Measurements from ENCODE around the gene KRT5.

DNA sequence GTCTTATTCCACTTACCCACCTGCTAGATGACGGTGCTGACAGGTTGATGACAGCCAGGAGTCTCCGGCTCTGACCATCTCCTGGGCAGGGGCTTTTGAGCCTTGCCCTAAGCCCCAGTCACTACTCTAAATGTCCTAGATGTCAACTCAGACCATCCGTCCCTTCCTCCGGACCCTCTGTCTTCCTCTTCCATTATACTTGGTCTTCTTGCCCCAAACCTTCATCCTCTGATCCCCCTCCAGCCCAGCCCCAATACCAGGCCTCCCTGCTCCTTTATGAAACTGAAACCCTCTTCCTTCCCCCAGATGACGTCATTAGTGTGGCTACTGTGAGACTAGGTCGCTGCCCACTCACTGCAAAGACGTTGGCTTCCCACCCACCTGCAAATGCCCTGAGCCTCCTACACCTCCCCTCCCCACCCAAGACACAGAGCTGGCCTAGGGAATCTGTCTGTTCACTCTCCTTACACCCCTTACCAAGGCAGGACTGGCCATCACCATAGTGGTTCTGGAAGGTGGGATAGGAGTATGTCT lies 22.7 kb upstream of the KRT5 start:
- TF ChIP-seq, protein P1, sequence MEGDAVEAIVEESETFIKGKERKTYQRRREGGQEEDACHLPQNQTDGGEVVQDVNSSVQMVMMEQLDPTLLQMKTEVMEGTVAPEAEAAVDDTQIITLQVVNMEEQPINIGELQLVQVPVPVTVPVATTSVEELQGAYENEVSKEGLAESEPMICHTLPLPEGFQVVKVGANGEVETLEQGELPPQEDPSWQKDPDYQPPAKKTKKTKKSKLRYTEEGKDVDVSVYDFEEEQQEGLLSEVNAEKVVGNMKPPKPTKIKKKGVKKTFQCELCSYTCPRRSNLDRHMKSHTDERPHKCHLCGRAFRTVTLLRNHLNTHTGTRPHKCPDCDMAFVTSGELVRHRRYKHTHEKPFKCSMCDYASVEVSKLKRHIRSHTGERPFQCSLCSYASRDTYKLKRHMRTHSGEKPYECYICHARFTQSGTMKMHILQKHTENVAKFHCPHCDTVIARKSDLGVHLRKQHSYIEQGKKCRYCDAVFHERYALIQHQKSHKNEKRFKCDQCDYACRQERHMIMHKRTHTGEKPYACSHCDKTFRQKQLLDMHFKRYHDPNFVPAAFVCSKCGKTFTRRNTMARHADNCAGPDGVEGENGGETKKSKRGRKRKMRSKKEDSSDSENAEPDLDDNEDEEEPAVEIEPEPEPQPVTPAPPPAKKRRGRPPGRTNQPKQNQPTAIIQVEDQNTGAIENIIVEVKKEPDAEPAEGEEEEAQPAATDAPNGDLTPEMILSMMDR (IDR thresholded peaks at IDR 0.05), result no peak
- TF ChIP-seq POLR2A (IDR thresholded peaks at IDR 0.05), result no peak

Data from body of pancreas (tissue), 4 donors.